ENCODE data around the gene IL18R1.

IL18R1 gene

GRCh38 chr2:102438111-102438510 is 82.5 kb downstream of the IL18R1 start:
- CTCF ChIA-PET = interaction anchor here (1.1 to 1.5 kb wide), 4 partner anchors 21 to 186 kb away, joined by 3 to 7 read pairs (median 4); no protein-coding TSS in a partner anchor
- Mint-ChIP-seq H3K9me3 (no peaks in the 10 kb centered on the region), H3K27ac (no peak overlapping the region), H3K4me3 (no peak overlapping the region), H3K4me1 (peaks cover 28% of the 10 kb centered on the region), H3K27me3 (no peaks in the 10 kb centered on the region), H3K36me3 (peaks cover 8% of the 10 kb centered on the region)
- no peak for DNase-seq

- Mint-ChIP-seq H3K27me3 (no peaks in the 10 kb centered on the region), H3K36me3 (peaks cover 8% of the 10 kb centered on the region), H3K4me1 (peaks cover 32% of the 10 kb centered on the region), H3K27ac (no peak overlapping the region), H3K4me3 (no peak overlapping the region), H3K9me3 (no peaks in the 10 kb centered on the region)
- no peak for DNase-seq
- CTCF ChIA-PET = interaction anchor here (1.1 to 1.5 kb wide), 6 partner anchors 22 to 187 kb away, joined by 3 to 7 read pairs (median 4); partner anchors contain the start of gene IL18R1
These were observed 83.0 kb downstream of the IL18R1 start for GRCh38 chr2:102438578-102438977.

GRCh38 chr2:102439065-102439695 is 83.6 kb downstream of the IL18R1 start:
- CTCF ChIA-PET = interaction anchor here (1.1 to 1.5 kb wide), 5 partner anchors 22 to 188 kb away, joined by 3 to 7 read pairs (median 4); partner anchors contain the start of gene IL18R1
- Mint-ChIP-seq H3K4me1 (peaks cover 32% of the 10 kb centered on the region), H3K4me3 (no peak overlapping the region), H3K9me3 (no peaks in the 10 kb centered on the region), H3K27ac (no peak overlapping the region), H3K36me3 (peaks cover 7% of the 10 kb centered on the region), H3K27me3 (no peaks in the 10 kb centered on the region)
- DNase-seq = no peak

- H3K36me3 Mint-ChIP-seq = peaks cover 4% of the 10 kb centered on the region
- no peak overlapping the region for H3K27ac Mint-ChIP-seq
- peak; percentile 61 for DNase-seq
- CTCF ChIA-PET = interaction anchor here (0.6 to 4.0 kb wide), 30 partner anchors 9 to 559 kb away, joined by 3 to 63 read pairs (median 8); partner anchors contain the start of genes IL18R1 and IL18RAP
- no peaks in the 10 kb centered on the region for H3K9me3 Mint-ChIP-seq
- peak overlapping the region; percentile 17 for H3K4me3 Mint-ChIP-seq
- no peaks in the 10 kb centered on the region for H3K27me3 Mint-ChIP-seq
- peaks cover 13% of the 10 kb centered on the region for H3K4me1 Mint-ChIP-seq
These were observed 87.6 kb downstream of the IL18R1 start for GRCh38 chr2:102442967-102443828.

- Mint-ChIP-seq H3K36me3 (peaks cover 4% of the 10 kb centered on the region), H3K9me3 (no peaks in the 10 kb centered on the region), H3K4me3 (no peak overlapping the region), H3K27me3 (no peaks in the 10 kb centered on the region), H3K4me1 (peaks cover 13% of the 10 kb centered on the region), H3K27ac (no peak overlapping the region)
- CTCF ChIA-PET = interaction anchor here (0.9 to 4.0 kb wide), 19 partner anchors 9 to 560 kb away, joined by 3 to 63 read pairs (median 13); partner anchors contain the start of genes IL18R1 and IL18RAP
- no peak for DNase-seq
These were observed 88.6 kb downstream of the IL18R1 start for GRCh38 chr2:102444233-102444632.

GRCh38 chr2:102446936-102447335 is 91.3 kb downstream of the IL18R1 start:
- Mint-ChIP-seq H3K27me3 (no peaks in the 10 kb centered on the region), H3K9me3 (no peaks in the 10 kb centered on the region), H3K36me3 (peaks cover 4% of the 10 kb centered on the region), H3K4me1 (peaks cover 15% of the 10 kb centered on the region), H3K27ac (no peak overlapping the region), H3K4me3 (no peak overlapping the region)
- CTCF ChIA-PET = interaction anchor here (1.0 to 4.0 kb wide), 5 partner anchors 189 to 441 kb away, joined by 3 to 24 read pairs (median 6); no protein-coding TSS in a partner anchor
- no peak for DNase-seq
